Measurements from ENCODE around the gene RPP14.
"Not testable (repeated sequence)": the region's sequence is repeated elsewhere in the genome, so short reads cannot be mapped to it uniquely, and the experiment has no call there.

RPP14 gene

GRCh38 chr3:58305882-58306711 lies at the start of gene RPP14, which contains the start of gene HTD2:
RPP14 (plus strand) TSS chr3:58306245; CDS start chr3:58310330, 4,085 bp downstream.
HTD2 (plus strand) TSS chr3:58306520; CDS start chr3:58317614, 11,094 bp downstream.
- peak; percentile 97 for DNase-seq (ENCODE audit: low spot score)

- no peak for DNase-seq (ENCODE audit: low spot score)
These were observed 49.5 kb upstream of the RPP14 start for GRCh38 chr3:58256511-58256910.

- no peak for DNase-seq (ENCODE audit: low spot score)
These were observed 47.5 kb upstream of the RPP14 start for GRCh38 chr3:58258392-58259055.

GRCh38 chr3:58260261-58260731 lies 45.7 kb upstream of the RPP14 start:
- peak; percentile 42 for DNase-seq (ENCODE audit: low spot score)

GRCh38 chr3:58260733-58261132 lies 45.3 kb upstream of the RPP14 start:
- DNase-seq (ENCODE audit: low spot score): no peak

- DNase-seq (ENCODE audit: low spot score): no peak
These were observed 43.9 kb upstream of the RPP14 start for GRCh38 chr3:58261954-58262666.

GRCh38 chr3:58266577-58266976 lies 39.5 kb upstream of the RPP14 start:
- no peak for DNase-seq (ENCODE audit: low spot score)

GRCh38 chr3:58267543-58267942 lies 38.5 kb upstream of the RPP14 start:
- DNase-seq (ENCODE audit: low spot score): not testable (repeated sequence)

- DNase-seq (ENCODE audit: low spot score): no peak
These were observed 36.7 kb upstream of the RPP14 start for GRCh38 chr3:58269356-58269755.

GRCh38 chr3:58270485-58270884 lies 35.6 kb upstream of the RPP14 start:
- no peak for DNase-seq (ENCODE audit: low spot score)

GRCh38 chr3:58271901-58272501 lies 34.0 kb upstream of the RPP14 start:
- no peak for DNase-seq (ENCODE audit: low spot score)

- no peak for DNase-seq (ENCODE audit: low spot score)
These were observed 33.2 kb upstream of the RPP14 start for GRCh38 chr3:58272891-58273290.

GRCh38 chr3:58273362-58273761 lies 32.7 kb upstream of the RPP14 start:
- DNase-seq (ENCODE audit: low spot score): not testable (repeated sequence)

- DNase-seq (ENCODE audit: low spot score): no peak
These were observed 31.9 kb upstream of the RPP14 start for GRCh38 chr3:58274027-58274614.

GRCh38 chr3:58281069-58281468 lies 25.0 kb upstream of the RPP14 start:
- DNase-seq (ENCODE audit: low spot score): no peak

- DNase-seq (ENCODE audit: low spot score): no peak
These were observed 20.7 kb upstream of the RPP14 start for GRCh38 chr3:58285334-58285733.

GRCh38 chr3:58287354-58287753 lies 18.7 kb upstream of the RPP14 start:
- peak; percentile 84 for DNase-seq (ENCODE audit: low spot score)

GRCh38 chr3:58288011-58288728 lies 17.9 kb upstream of the RPP14 start:
- DNase-seq (ENCODE audit: low spot score): no peak

GRCh38 chr3:58288964-58289613 lies 17.0 kb upstream of the RPP14 start:
- DNase-seq (ENCODE audit: low spot score): not testable (repeated sequence)

GRCh38 chr3:58290446-58290845 lies 15.6 kb upstream of the RPP14 start:
- DNase-seq (ENCODE audit: low spot score): not testable (repeated sequence)
